DND-41 (cell line): Measurements from ENCODE around the gene C10orf90.

Source experiments
- ATAC-seq: fragments of 200-7000 bp; cut with Tn5 transposase; 3 replicates; pipeline ENCODE4 v1.9.1; 2021; ENCODE audit warnings: low read depth; ENCODE audit not compliant: insufficient read depth
- DNase-seq: peaks from one replicate; pipeline ENCODE4 v3.0.0-alpha.2; 2020
- H2AFZ ChIP-seq: 2 replicates; pipeline ENCODE4 v1.6.0; 2012; ENCODE audit warnings: low read depth, low read length
- H3K27ac ChIP-seq: 2 replicates; pipeline ENCODE4 v1.5.1; 2012; ENCODE audit warnings: low read length, inconsistent platforms
- H3K27me3 ChIP-seq: fragments of 200-600 bp; sonication (generic); 2 replicates; pipeline ENCODE4 v1.6.0; 2012; ENCODE audit warnings: low read length, mild to moderate bottlenecking, inconsistent platforms; ENCODE audit not compliant: insufficient read depth, poor library complexity
- H3K36me3 ChIP-seq: 2 replicates; pipeline ENCODE4 v1.5.1; 2012; ENCODE audit warnings: low read length, inconsistent platforms; ENCODE audit not compliant: insufficient read depth
- H3K4me1 ChIP-seq: 2 replicates; pipeline ENCODE4 v1.5.1; 2012; ENCODE audit warnings: mild to moderate bottlenecking, low read length; ENCODE audit not compliant: insufficient read depth
- H3K4me2 ChIP-seq: 2 replicates; pipeline ENCODE4 v1.6.0; 2012; ENCODE audit warnings: mild to moderate bottlenecking, moderate library complexity, low read length, inconsistent platforms; ENCODE audit not compliant: insufficient read depth
- H3K4me3 ChIP-seq, 2 experiments: fragments of 200-600 bp in 1 of 2; shearing (Covaris generic) in 1 of 2; 2 replicates each; pipeline ENCODE4 v1.5.1; 2012 to 2016; ENCODE audit warnings: inconsistent platforms in 2 of 2, low read length in 2 of 2, mild to moderate bottlenecking in 2 of 2, low read depth in 1 of 2, moderate library complexity in 1 of 2
- H3K79me2 ChIP-seq: 2 replicates; pipeline ENCODE4 v1.6.0; 2012; ENCODE audit warnings: low read length, inconsistent platforms; ENCODE audit not compliant: insufficient read depth
- H3K9ac ChIP-seq: 2 replicates; pipeline ENCODE4 v1.6.0; 2012; ENCODE audit warnings: low read depth, mild to moderate bottlenecking, inconsistent platforms, low read length, moderate library complexity
- H3K9me3 ChIP-seq: 2 replicates; pipeline ENCODE4 v1.5.1; 2012; ENCODE audit warnings: low read length, moderate library complexity, mild to moderate bottlenecking, inconsistent platforms; ENCODE audit not compliant: insufficient read depth, severe bottlenecking
- H4K20me1 ChIP-seq: 2 replicates; pipeline ENCODE4 v1.6.0; 2012; ENCODE audit warnings: low read length; ENCODE audit not compliant: insufficient read depth
- CTCF ChIP-seq: IDR thresholded peaks from 2 replicates; pipeline ENCODE4 v1.5.1; 2012; ENCODE audit warnings: borderline replicate concordance, low read length, moderate library complexity, mild to moderate bottlenecking; ENCODE audit not compliant: poor library complexity, severe bottlenecking; ENCODE audit errors: extremely low read depth
- EZH2 ChIP-seq: IDR thresholded peaks from 3 replicates; pipeline ENCODE4 v1.6.1; 2012; ENCODE audit warnings: borderline replicate concordance, low read depth, mild to moderate bottlenecking, moderate library complexity, low read length, inconsistent platforms; ENCODE audit not compliant: severe bottlenecking

Gene C10orf90

DNA sequence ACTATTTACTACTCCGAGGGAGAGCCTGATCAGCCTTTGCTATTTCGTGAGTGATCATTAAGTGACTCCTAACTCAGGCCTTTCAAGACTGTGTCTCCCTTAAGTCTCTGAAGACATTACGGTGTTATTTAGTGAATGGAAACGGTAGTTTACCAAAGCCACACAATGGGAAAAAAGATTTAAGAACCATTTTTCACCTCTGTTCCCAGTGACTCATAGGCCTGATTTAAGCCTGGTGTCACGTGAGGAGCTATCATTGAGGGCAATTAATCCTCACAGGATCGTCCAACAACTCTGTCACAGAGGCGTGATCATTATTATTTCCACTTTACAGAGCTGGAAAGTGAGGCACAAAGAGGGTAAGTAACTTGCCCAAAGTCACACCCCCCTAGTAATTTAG lies 20.3 kb downstream of the C10orf90 start:
- H4K20me1 ChIP-seq, result no peaks in the 10 kb centered on the region
- H3K36me3 ChIP-seq, result no peaks in the 10 kb centered on the region
- H3K9ac ChIP-seq, result no peak overlapping the region
- no peak overlapping the region for H3K27ac ChIP-seq
- no peak for DNase-seq
- H3K27me3 ChIP-seq, result no peaks in the 10 kb centered on the region
- no peak overlapping the region for H2AFZ ChIP-seq
- H3K9me3 ChIP-seq, result no peaks in the 10 kb centered on the region
- H3K79me2 ChIP-seq, result no peaks in the 10 kb centered on the region
- H3K4me2 ChIP-seq, result no peak overlapping the region
- no peak for ATAC-seq
- H3K4me3 ChIP-seq, result no peak overlapping the region
- no peak for TF ChIP-seq CTCF
- TF ChIP-seq EZH2, result no peak
- no peaks in the 10 kb centered on the region for H3K4me1 ChIP-seq

GRCh38 chr10:126647116-126647515 lies 23.4 kb downstream of the C10orf90 start:
- DNase-seq, result no peak
- TF ChIP-seq CTCF (no peak), EZH2 (no peak)
- Histone ChIP-seq H3K4me3 (no peak overlapping the region), H3K9me3 (no peaks in the 10 kb centered on the region), H2AFZ (no peak overlapping the region), H4K20me1 (no peaks in the 10 kb centered on the region), H3K27ac (no peak overlapping the region), H3K36me3 (no peaks in the 10 kb centered on the region), H3K4me2 (no peak overlapping the region), H3K9ac (no peak overlapping the region), H3K79me2 (no peaks in the 10 kb centered on the region), H3K27me3 (no peaks in the 10 kb centered on the region), H3K4me1 (no peaks in the 10 kb centered on the region)
- ATAC-seq, result no peak

GRCh38 chr10:126646110-126646509 lies 24.4 kb downstream of the C10orf90 start:
- H4K20me1 ChIP-seq, result no peaks in the 10 kb centered on the region
- no peaks in the 10 kb centered on the region for H3K27me3 ChIP-seq
- no peak overlapping the region for H3K4me3 ChIP-seq
- H3K9ac ChIP-seq, result no peak overlapping the region
- no peak overlapping the region for H2AFZ ChIP-seq
- no peak overlapping the region for H3K27ac ChIP-seq
- no peaks in the 10 kb centered on the region for H3K9me3 ChIP-seq
- no peak for TF ChIP-seq EZH2
- no peak for TF ChIP-seq CTCF
- ATAC-seq (no peak), DNase-seq (no peak)
- no peaks in the 10 kb centered on the region for H3K79me2 ChIP-seq
- no peak overlapping the region for H3K4me2 ChIP-seq
- no peaks in the 10 kb centered on the region for H3K4me1 ChIP-seq
- H3K36me3 ChIP-seq, result no peaks in the 10 kb centered on the region

DNA sequence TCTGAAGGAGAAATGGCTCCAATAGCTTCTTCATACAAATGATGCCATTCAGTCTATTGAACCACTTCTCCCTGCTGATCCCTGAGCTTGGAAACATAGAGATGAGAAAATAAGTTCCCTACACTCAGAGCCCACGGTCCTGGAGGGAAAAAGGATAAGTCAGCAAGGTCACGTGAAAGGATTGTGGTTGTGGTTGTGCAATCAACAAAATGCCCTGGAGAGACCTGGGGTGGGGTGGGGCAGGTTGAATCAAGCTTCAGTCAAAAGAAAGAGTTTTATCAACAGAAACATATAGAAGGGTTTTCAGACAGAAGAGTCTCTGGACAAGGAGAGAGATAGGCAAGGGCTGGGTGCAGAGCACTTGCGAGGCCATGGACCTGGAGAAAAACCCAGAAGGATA lies 30.1 kb downstream of the C10orf90 start:
- H3K4me2 ChIP-seq, result no peak overlapping the region
- no peaks in the 10 kb centered on the region for H3K79me2 ChIP-seq
- no peaks in the 10 kb centered on the region for H3K4me1 ChIP-seq
- H3K4me3 ChIP-seq, result no peak overlapping the region
- DNase-seq, result no peak
- no peaks in the 10 kb centered on the region for H3K27me3 ChIP-seq
- H2AFZ ChIP-seq, result no peak overlapping the region
- no peaks in the 10 kb centered on the region for H3K9me3 ChIP-seq
- no peaks in the 10 kb centered on the region for H3K36me3 ChIP-seq
- H3K27ac ChIP-seq, result no peak overlapping the region
- H4K20me1 ChIP-seq, result no peaks in the 10 kb centered on the region
- H3K9ac ChIP-seq, result no peak overlapping the region
- no peak for ATAC-seq
- no peak for TF ChIP-seq EZH2
- TF ChIP-seq CTCF, result no peak
